ENCODE results near the gene FBXO15. TPM values are rescaled to one million over a fixed set of nuclear protein-coding genes. Genes with fewer than 3 reads are reported as not detected.

The FBXO15 gene, protein sequence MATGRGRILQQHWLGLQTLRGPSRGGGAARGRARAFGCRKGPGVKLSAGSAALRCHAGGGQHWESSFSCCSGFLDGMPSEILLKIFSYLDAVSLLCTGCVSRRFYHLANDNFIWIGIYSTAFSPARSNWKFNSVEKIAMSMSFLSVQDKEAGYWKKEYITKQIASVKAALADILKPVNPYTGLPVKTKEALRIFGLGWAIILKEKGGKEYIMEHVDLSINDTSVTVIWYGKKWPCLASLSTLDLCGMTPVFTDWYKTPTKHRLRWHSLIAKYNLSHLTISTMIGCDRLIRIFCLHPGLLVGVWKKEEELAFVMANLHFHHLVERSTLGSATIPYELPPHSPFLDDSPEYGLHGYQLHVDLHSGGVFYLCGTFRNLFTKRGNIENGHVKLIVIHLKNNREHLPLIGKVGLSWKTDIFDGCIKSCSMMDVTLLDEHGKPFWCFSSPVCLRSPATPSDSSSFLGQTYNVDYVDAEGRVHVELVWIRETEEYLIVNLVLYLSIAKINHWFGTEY
- not detected for total RNA-seq

DNA sequence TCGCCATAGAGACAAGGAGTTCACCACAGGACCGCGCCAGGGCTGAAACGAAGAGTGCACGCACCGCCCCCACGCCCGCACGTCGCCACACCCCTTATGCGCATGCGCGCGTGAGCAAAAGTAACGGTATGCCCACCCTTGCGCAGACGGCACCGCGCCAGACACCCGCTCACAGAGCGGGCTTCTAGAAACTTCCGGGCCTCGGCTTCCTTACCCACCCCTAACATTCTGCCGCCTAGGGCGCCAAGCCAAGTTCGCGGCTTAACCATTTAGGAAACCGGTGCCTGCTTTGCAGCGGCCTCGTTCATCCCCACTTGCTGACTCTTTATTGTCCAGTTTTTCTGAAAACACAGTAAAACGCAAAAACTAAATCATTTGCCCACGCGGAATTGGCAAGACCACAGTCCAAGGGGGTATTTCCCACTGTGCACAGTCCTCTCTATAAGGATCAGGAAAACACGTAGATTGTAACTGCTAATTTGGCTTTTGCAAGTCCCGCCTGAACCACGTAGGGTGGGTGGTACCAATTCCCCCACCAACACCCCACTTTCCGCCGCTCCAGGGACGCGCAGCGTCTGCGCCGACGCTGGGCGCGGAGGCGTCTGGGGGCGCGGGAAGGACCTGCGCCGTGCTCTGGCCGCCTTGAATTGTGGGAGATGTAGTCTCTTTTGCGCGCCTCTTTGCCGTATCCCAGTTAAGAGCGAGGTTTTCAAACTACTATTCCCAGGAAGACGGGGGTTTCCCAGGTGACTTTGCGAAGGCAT lies at the start of gene FBXO15, which contains the start of gene TIMM21:
Gene FBXO15, minus strand, starts transcription at position 56 of the 764 bp plus-strand sequence. Its CDS starts 49 bp downstream, at position 7.
Gene TIMM21, plus strand, starts transcription at position 745 of the 764 bp plus-strand sequence. CDS start 286 bp downstream, outside the sequence.
- Histone ChIP-seq H3K36me3 (no peaks in the 10 kb centered on the region), H3K4me3 (peak within 1 kb of the TSS; percentile 64 to 79 (median 69)), H3K27me3 (no peaks in the 10 kb centered on the region), H3K4me1 (peaks cover 0 to 28% (median 4%) of the 10 kb centered on the region in 4 donors), H3K27ac (peak within 1 kb of the TSS; percentile 86 to 96 (median 92)), H3K9me3 (no peaks in the 10 kb centered on the region)
- TF ChIP-seq CTCF (IDR thresholded peaks at IDR 0.05) (peak in 1 of 6 experiments; percentile 7), POLR2A (IDR thresholded peaks at IDR 0.05) (peak; percentile 49 to 78)
- DNase-seq: peak; percentile 96 to 98 (median 96)

DNA sequence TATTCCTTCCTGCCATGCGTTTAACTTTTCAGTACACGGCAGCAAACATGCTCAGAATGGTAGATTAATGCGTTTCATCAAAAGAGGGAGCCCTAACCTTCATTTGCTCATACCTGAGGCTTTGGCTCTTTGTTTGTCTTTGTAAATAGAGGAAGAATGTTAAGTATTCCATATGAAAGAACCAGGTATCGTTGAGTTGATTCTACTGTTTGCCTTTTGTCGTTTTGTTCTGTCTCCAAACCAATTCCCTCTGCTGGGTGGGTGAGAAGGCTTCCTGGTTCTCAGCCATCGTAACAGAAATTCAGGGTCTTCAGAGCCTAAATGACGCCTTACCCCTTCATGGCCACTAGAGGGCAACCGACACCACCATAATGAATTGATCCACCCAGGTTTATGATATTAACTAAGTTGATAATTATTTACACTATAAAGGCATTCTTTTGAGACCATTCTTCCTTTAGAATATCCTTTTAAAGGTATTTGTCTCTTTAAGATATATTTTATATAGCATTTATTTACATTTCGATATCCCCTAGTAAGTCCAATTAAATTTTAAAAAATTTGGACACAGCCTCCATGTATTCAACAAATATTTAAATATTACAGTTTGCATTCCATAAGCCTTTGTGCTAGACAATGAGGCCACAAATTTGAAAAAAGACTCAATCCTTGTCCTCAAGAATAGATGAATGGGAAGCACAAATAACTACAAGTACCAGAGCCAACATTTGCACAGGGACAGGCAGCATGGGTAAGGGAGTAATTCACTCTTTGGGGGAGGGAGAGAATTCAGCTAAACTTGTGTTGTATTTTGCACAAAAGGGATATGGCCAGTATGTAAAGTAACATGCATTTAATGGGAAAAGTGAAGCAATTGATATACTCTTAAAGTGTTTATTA lies 48.8 kb upstream of the FBXO15 start:
- Histone ChIP-seq H3K4me3 (peak overlapping the region in 2 of 4 donors; percentile 29 to 46), H3K27ac (no peak overlapping the region)
- TF ChIP-seq POLR2A (IDR thresholded peaks at IDR 0.05) (no peak), CTCF (IDR thresholded peaks at IDR 0.05) (peak; percentile 80 to 98 (median 94))

GRCh38 chr18:74194691-74195090 lies 47.1 kb upstream of the FBXO15 start:
- H3K27ac ChIP-seq: no peak overlapping the region
- DNase-seq: no peak
- no peak for TF ChIP-seq POLR2A (IDR thresholded peaks at IDR 0.05)
- TF ChIP-seq CTCF (IDR thresholded peaks at IDR 0.05): no peak

More for the DNA sequence above, 48.8 kb upstream of the FBXO15 start:
- peak in 2 of 3 donors; percentile 34 to 75 for DNase-seq
- no peaks in the 10 kb centered on the region for H3K36me3 ChIP-seq
- no peaks in the 10 kb centered on the region for H3K27me3 ChIP-seq
- peaks cover 0 to 15% (median 1%) of the 10 kb centered on the region in 4 donors for H3K4me1 ChIP-seq
- no peaks in the 10 kb centered on the region for H3K9me3 ChIP-seq

GRCh38 chr18:74191577-74191976 lies 43.9 kb upstream of the FBXO15 start:
- TF ChIP-seq CTCF (IDR thresholded peaks at IDR 0.05) (no peak), POLR2A (IDR thresholded peaks at IDR 0.05) (no peak)
- no peak overlapping the region for H3K4me3 ChIP-seq
- H3K27me3 ChIP-seq: no peaks in the 10 kb centered on the region
- DNase-seq: no peak
- H3K9me3 ChIP-seq: no peaks in the 10 kb centered on the region
- H3K27ac ChIP-seq: no peak overlapping the region
- no peaks in the 10 kb centered on the region for H3K36me3 ChIP-seq
- H3K4me1 ChIP-seq: no peaks in the 10 kb centered on the region

More at GRCh38 chr18:74194691-74195090, 47.1 kb upstream of the FBXO15 start:
- H3K27me3 ChIP-seq: no peaks in the 10 kb centered on the region
- peaks cover 0 to 15% (median 1%) of the 10 kb centered on the region in 4 donors for H3K4me1 ChIP-seq
- no peaks in the 10 kb centered on the region for H3K9me3 ChIP-seq
- H3K4me3 ChIP-seq: no peak overlapping the region
- no peaks in the 10 kb centered on the region for H3K36me3 ChIP-seq

- no peaks in the 10 kb centered on the region for H3K27me3 ChIP-seq
- no peak for TF ChIP-seq CTCF (IDR thresholded peaks at IDR 0.05)
- TF ChIP-seq POLR2A (IDR thresholded peaks at IDR 0.05): no peak
- H3K27ac ChIP-seq: no peak overlapping the region
- no peaks in the 10 kb centered on the region for H3K4me1 ChIP-seq
- H3K4me3 ChIP-seq: no peak overlapping the region
- DNase-seq: no peak
- H3K36me3 ChIP-seq: no peaks in the 10 kb centered on the region
- no peaks in the 10 kb centered on the region for H3K9me3 ChIP-seq
Observed at GRCh38 chr18:74190086-74190485, 42.5 kb upstream of the FBXO15 start.
